PFSK-1 (cell line): ENCODE data around the gene GMPPA. TPM values are rescaled to one million over a fixed set of nuclear protein-coding genes. Genes with fewer than 3 reads are reported as not detected.

Experiments used
- FOXP2 ChIP-seq: optimal IDR thresholded peaks from 2 replicates; pipeline ENCODE3; 2011; ENCODE audit warnings: borderline replicate concordance, control low read depth, inconsistent platforms; ENCODE audit not compliant: insufficient read depth; ENCODE audit errors: extremely low read length, extremely low read depth
- POLR2AphosphoS5 ChIP-seq: IDR thresholded peaks from 2 replicates; pipeline ENCODE4 v1.6.1; 2012; ENCODE audit warnings: low read depth, mild to moderate bottlenecking, control low read depth, low read length, moderate library complexity
- REST ChIP-seq, 2 experiments: IDR thresholded peaks; 2 replicates each; pipeline versions ENCODE4 v1.6.1 to v1.8.0; 2011 to 2012; ENCODE audit warnings: low read depth in 2 of 2, low read length in 2 of 2, control low read depth in 1 of 2, inconsistent platforms in 1 of 2, mild to moderate bottlenecking in 1 of 2, moderate library complexity in 1 of 2; ENCODE audit not compliant: insufficient read depth in 1 of 2
- SIN3A ChIP-seq: IDR thresholded peaks from 2 replicates; pipeline ENCODE4 v1.6.1; 2012; ENCODE audit warnings: mild to moderate bottlenecking, low read length, moderate library complexity, borderline replicate concordance; ENCODE audit not compliant: insufficient read depth
- TAF1 ChIP-seq: IDR thresholded peaks from 2 replicates; pipeline ENCODE4 v1.6.1; 2012; ENCODE audit warnings: low read length, control low read depth, borderline replicate concordance; ENCODE audit not compliant: insufficient read depth
- polyA plus RNA-seq: library from polyadenylated mRNA; unstranded; fragments of >200 nt; gene quantifications from one replicate; pipeline ENCODE4 v1.2.1, GENCODE V29; 2012; ENCODE audit warnings: low read depth, missing spikeins; ENCODE audit not compliant: insufficient read length

The GMPPA gene
- 59.1 TPM for polyA plus RNA-seq

GRCh38 chr2:219498280-219499057 lies at the start of gene GMPPA:
GMPPA (plus strand) TSS chr2:219498891; CDS start chr2:219499976, 1,085 bp downstream.
- peak; percentile 87; the same call in 1 of the 2 replicates for TF ChIP-seq POLR2AphosphoS5
- TF ChIP-seq SIN3A, result peak; percentile 81; the same call in 1 of the 2 replicates
- peak; percentile 22 for TF ChIP-seq FOXP2
- peak in 1 of 2 experiments; percentile 61; a peak in 1 of 4 replicates for TF ChIP-seq REST (IDR thresholded peaks at IDR 0.05; ENCODE audit: insufficient read depth in 1 of 2, low read depth in 2 of 2, low read length in 2 of 2)
- peak; percentile 85; the same call in 1 of the 2 replicates for TF ChIP-seq TAF1

- no peak for TF ChIP-seq SIN3A
- TF ChIP-seq REST (IDR thresholded peaks at IDR 0.05; ENCODE audit: insufficient read depth in 1 of 2, low read depth in 2 of 2, low read length in 2 of 2), result no peak
- no peak for TF ChIP-seq FOXP2
- no peak for TF ChIP-seq TAF1
- no peak for TF ChIP-seq POLR2AphosphoS5
These were observed 49.1 kb upstream of the GMPPA start for GRCh38 chr2:219449609-219450008.

GRCh38 chr2:219451661-219452360 lies 46.9 kb upstream of the GMPPA start:
- TF ChIP-seq SIN3A, result no peak
- no peak for TF ChIP-seq TAF1
- no peak for TF ChIP-seq FOXP2
- no peak for TF ChIP-seq REST (IDR thresholded peaks at IDR 0.05; ENCODE audit: insufficient read depth in 1 of 2, low read depth in 2 of 2, low read length in 2 of 2)
- no peak for TF ChIP-seq POLR2AphosphoS5

- TF ChIP-seq POLR2AphosphoS5 (no peak), SIN3A (no peak), FOXP2 (no peak), TAF1 (no peak), REST (IDR thresholded peaks at IDR 0.05; ENCODE audit: insufficient read depth in 1 of 2, low read depth in 2 of 2, low read length in 2 of 2) (no peak)
These were observed 46.1 kb upstream of the GMPPA start for GRCh38 chr2:219452361-219453317.
